ENCODE measurements around the gene MYBPHL. TPM values are rescaled to one million over a fixed set of nuclear protein-coding genes. Genes with fewer than 3 reads are reported as not detected.

MYBPHL gene
- total RNA-seq, 3 donors from 2014 or later (not counting 1 experiment from before 2014, with no cell fraction given), result not detected

GRCh38 chr1:109271458-109271857 is 35.4 kb downstream of the MYBPHL start:
- 87% methylated on average over 5 of the region's 6 CpGs for whole genome bisulfite sequencing (ENCODE audit: insufficient coverage)
- Histone ChIP-seq H3K9me3 (ENCODE audit: control insufficient read depth, insufficient read depth, low read length) (no peaks in the 10 kb centered on the region), H3K4me1 (ENCODE audit: control insufficient read depth, insufficient read depth, low read length) (no peaks in the 10 kb centered on the region), H3K27ac (ENCODE audit: low read length) (no peak overlapping the region), H3K36me3 (ENCODE audit: control insufficient read depth, insufficient read depth, low read length) (no peaks in the 10 kb centered on the region), H3K27me3 (ENCODE audit: control insufficient read depth, insufficient read depth, low read length) (no peaks in the 10 kb centered on the region), H3K4me3 (ENCODE audit: low read length) (no peak overlapping the region)
- no peak overlapping the region for H3K4me3 Mint-ChIP-seq
- H3K4me1 Mint-ChIP-seq, result peaks cover 0 to 5% of the 10 kb centered on the region in 2 donors
- H3K27ac Mint-ChIP-seq, result no peak overlapping the region
- no peak for TF ChIP-seq CTCF (IDR thresholded peaks at IDR 0.05)
- intact Hi-C loops (cut with micrococcal nuclease), result no loop called here
- ATAC-seq, result no peak
- H3K27me3 Mint-ChIP-seq (ENCODE audit: low read depth in 2 of 2), result no peaks in the 10 kb centered on the region
- DNase-seq, result no peak
- no peaks in the 10 kb centered on the region for H3K36me3 Mint-ChIP-seq
- no peaks in the 10 kb centered on the region for H3K9me3 Mint-ChIP-seq

- ATAC-seq (no peak), DNase-seq (no peak)
- H3K36me3 ChIP-seq (ENCODE audit: control insufficient read depth, insufficient read depth, low read length), result no peaks in the 10 kb centered on the region
- Mint-ChIP-seq H3K4me1 (peaks cover 0 to 5% of the 10 kb centered on the region in 2 donors), H3K9me3 (no peaks in the 10 kb centered on the region), H3K27me3 (ENCODE audit: low read depth in 2 of 2) (no peaks in the 10 kb centered on the region), H3K27ac (peak overlapping the region in 1 of 2 donors; percentile 45), H3K4me3 (peak overlapping the region; percentile 21), H3K36me3 (no peaks in the 10 kb centered on the region)
- intact Hi-C loops (cut with micrococcal nuclease), result no loop called here
- H3K4me3 ChIP-seq (ENCODE audit: low read length), result no peak overlapping the region
- 95% methylated on average over 20 of the region's 20 CpGs for WGBS (ENCODE audit: insufficient coverage)
- no peaks in the 10 kb centered on the region for H3K4me1 ChIP-seq (ENCODE audit: control insufficient read depth, insufficient read depth, low read length)
- TF ChIP-seq CTCF (IDR thresholded peaks at IDR 0.05), result no peak
- H3K27me3 ChIP-seq (ENCODE audit: control insufficient read depth, insufficient read depth, low read length), result no peaks in the 10 kb centered on the region
- no peak overlapping the region for H3K27ac ChIP-seq (ENCODE audit: low read length)
- no peaks in the 10 kb centered on the region for H3K9me3 ChIP-seq (ENCODE audit: control insufficient read depth, insufficient read depth, low read length)
These were observed 36.0 kb downstream of the MYBPHL start for GRCh38 chr1:109270623-109271317.

GRCh38 chr1:109269981-109270622 is 36.7 kb downstream of the MYBPHL start:
- H3K36me3 ChIP-seq (ENCODE audit: control insufficient read depth, insufficient read depth, low read length), result no peaks in the 10 kb centered on the region
- H3K27ac ChIP-seq (ENCODE audit: low read length), result no peak overlapping the region
- H3K27me3 Mint-ChIP-seq (ENCODE audit: low read depth in 2 of 2), result no peaks in the 10 kb centered on the region
- no peaks in the 10 kb centered on the region for H3K4me1 ChIP-seq (ENCODE audit: control insufficient read depth, insufficient read depth, low read length)
- ATAC-seq (no peak), DNase-seq (no peak)
- no peaks in the 10 kb centered on the region for H3K9me3 Mint-ChIP-seq
- no peak for TF ChIP-seq CTCF (IDR thresholded peaks at IDR 0.05)
- H3K4me1 Mint-ChIP-seq, result peaks cover 0 to 5% of the 10 kb centered on the region in 2 donors
- no peaks in the 10 kb centered on the region for H3K36me3 Mint-ChIP-seq
- H3K4me3 Mint-ChIP-seq, result no peak overlapping the region
- peak overlapping the region in 1 of 2 donors; percentile 61 for H3K27ac Mint-ChIP-seq
- WGBS (ENCODE audit: insufficient coverage), result 87% methylated on average over 17 of the region's 17 CpGs
- H3K27me3 ChIP-seq (ENCODE audit: control insufficient read depth, insufficient read depth, low read length), result no peaks in the 10 kb centered on the region
- no peaks in the 10 kb centered on the region for H3K9me3 ChIP-seq (ENCODE audit: control insufficient read depth, insufficient read depth, low read length)
- intact Hi-C loops (cut with micrococcal nuclease), result no loop called here
- H3K4me3 ChIP-seq (ENCODE audit: low read length), result no peak overlapping the region
